GM10248 (cell line): Measurements from ENCODE around the gene CDH22.

ENCODE experiments used
- CTCF ChIA-PET: fragments of 300-600 bp; sonication (Branson Sonifier 250); formaldehyde crosslinking; extraction: SDS; loops from one replicate; lab custom pipeline; 2021; ENCODE audit warnings: antibody characterized with exemption; lab: Yijun Ruan, JAX
- POLR2A ChIA-PET: fragments of 350-650 bp; sonication (Branson Sonifier 250); formaldehyde crosslinking; extraction: SDS; loops from one replicate; lab custom pipeline; 2020; ENCODE audit warnings: antibody characterized with exemption; lab: Yijun Ruan, JAX
- DNase-seq: peaks from one replicate; pipeline ENCODE4 v3.0.0; 2012; ENCODE audit errors: extremely low spot score
- CTCF ChIP-seq: IDR thresholded peaks from 2 replicates; pipeline ENCODE4 v1.5.1; 2012; ENCODE audit warnings: mild to moderate bottlenecking, low read depth; ENCODE audit errors: extremely low read depth, missing control alignments, control extremely low read depth

Gene CDH22

GRCh38 chr20:46220455-46221207 lies 87.7 kb downstream of the CDH22 start:
- TF ChIP-seq CTCF: no peak
- ChIA-PET CTCF (interaction anchor here (0.9 to 1.7 kb wide), 2 partner anchors 9 to 22 kb away, joined by 3 to 5 read pairs; no protein-coding TSS in a partner anchor), POLR2A (no interaction called here)

GRCh38 chr20:46219920-46220319 lies 88.4 kb downstream of the CDH22 start:
- no peak for DNase-seq
- no peak for TF ChIP-seq CTCF
- POLR2A ChIA-PET: no interaction called here
- CTCF ChIA-PET: no interaction called here

More at GRCh38 chr20:46220455-46221207, 87.7 kb downstream of the CDH22 start:
- DNase-seq: no peak

GRCh38 chr20:46219190-46219589 lies 89.1 kb downstream of the CDH22 start:
- ChIA-PET CTCF (no interaction called here), POLR2A (no interaction called here)
- DNase-seq: no peak
- no peak for TF ChIP-seq CTCF

- no peak for DNase-seq
- POLR2A ChIA-PET: no interaction called here
- no peak for TF ChIP-seq CTCF
- CTCF ChIA-PET: no interaction called here
These were observed 89.6 kb downstream of the CDH22 start for GRCh38 chr20:46218656-46219055.

GRCh38 chr20:46217583-46217982 lies 90.7 kb downstream of the CDH22 start:
- no peak for TF ChIP-seq CTCF
- CTCF ChIA-PET: no interaction called here
- DNase-seq: no peak
- POLR2A ChIA-PET: no interaction called here

- CTCF ChIA-PET: interaction anchor here (0.6 kb wide), 1 partner anchor 157 kb away, joined by 3 read pairs; no protein-coding TSS in a partner anchor
- no peak for DNase-seq
- POLR2A ChIA-PET: no interaction called here
- TF ChIP-seq CTCF: no peak
These were observed 91.4 kb downstream of the CDH22 start for GRCh38 chr20:46216770-46217464.
